Naive thymus-derived CD4-positive, alpha-beta T cell (primary cell): Measurements from ENCODE around the gene ELMO1. TPM values are rescaled to one million over a fixed set of nuclear protein-coding genes. Genes with fewer than 3 reads are reported as not detected.

ENCODE experiments used
- ATAC-seq: fragments of 150-1000 bp; cut with Tn5 transposase; 2 replicates; pipeline ENCODE4 v1.10.0; 2021; ENCODE audit warnings: mild to moderate bottlenecking, moderate library complexity
- CTCF ChIA-PET: fragments of 350-600 bp; sonication (Branson Sonifier 250); formaldehyde crosslinking; loops from one replicate; lab custom pipeline; 2021; ENCODE audit warnings: antibody characterized with exemption; lab: Charles Lee
- POLR2A ChIA-PET: fragments of 350-600 bp; sonication (Branson Sonifier 250); formaldehyde crosslinking; loops from one replicate; lab custom pipeline; 2021; ENCODE audit warnings: antibody characterized with exemption, inconsistent platforms; lab: Charles Lee
- DNase-seq, 9 donors: peaks; one replicate each; pipeline versions ENCODE4 v3.0.0 to v3.0.0-alpha.2; 2020 to 2022; ENCODE audit warnings: mixed read lengths in 1 of 9
- H3K27ac ChIP-seq: one replicate; pipeline ENCODE4 v1.7.0; 2013; ENCODE audit warnings: mild to moderate bottlenecking, low read depth, low read length, moderate library complexity
- H3K27me3 ChIP-seq, 2 donors: one replicate each; pipeline ENCODE4 v1.7.0; 2013; ENCODE audit warnings: low read length in 2 of 2, mild to moderate bottlenecking in 2 of 2, moderate library complexity in 2 of 2; ENCODE audit not compliant: control insufficient read depth in 2 of 2, insufficient read depth in 2 of 2
- H3K36me3 ChIP-seq, 3 experiments: 1 replicate in 2 of 3; 2 replicates in 1 of 3; pipeline ENCODE4 v1.7.0; 2013; ENCODE audit warnings: low read length in 3 of 3, mild to moderate bottlenecking in 3 of 3, moderate library complexity in 1 of 3; ENCODE audit not compliant: insufficient read depth in 3 of 3, control insufficient read depth in 2 of 3
- H3K4me1 ChIP-seq, 2 donors: one replicate each; pipeline ENCODE4 v1.7.0; 2013; ENCODE audit warnings: low read length in 2 of 2, mild to moderate bottlenecking in 2 of 2, moderate library complexity in 1 of 2; ENCODE audit not compliant: control insufficient read depth in 2 of 2, insufficient read depth in 2 of 2
- H3K4me3 ChIP-seq: 2 replicates; pipeline ENCODE4 v1.7.0; 2013; ENCODE audit warnings: mild to moderate bottlenecking, low read length
- H3K9me3 ChIP-seq, 3 experiments: 1 replicate in 2 of 3; 2 replicates in 1 of 3; pipeline ENCODE4 v1.7.0; 2013; ENCODE audit warnings: low read length in 3 of 3; ENCODE audit not compliant: control insufficient read depth in 2 of 3
- H3K27ac Mint-ChIP-seq, 9 donors: one replicate each; pipeline ENCODE4 v1.8.0; 2020 to 2022; ENCODE audit warnings: mixed read lengths in 9 of 9, mild to moderate bottlenecking in 8 of 9, moderate library complexity in 5 of 9, inconsistent platforms in 2 of 9
- H3K27me3 Mint-ChIP-seq, 5 donors: one replicate each; pipeline ENCODE4 v1.8.0; 2021 to 2022; ENCODE audit warnings: mixed read lengths in 5 of 5, mild to moderate bottlenecking in 1 of 5
- H3K36me3 Mint-ChIP-seq, 5 donors: one replicate each; pipeline ENCODE4 v1.8.0; 2020 to 2022; ENCODE audit warnings: mixed read lengths in 5 of 5, mild to moderate bottlenecking in 3 of 5, inconsistent platforms in 1 of 5
- H3K4me1 Mint-ChIP-seq, 7 donors: one replicate each; pipeline ENCODE4 v1.8.0; 2020 to 2022; ENCODE audit warnings: mixed read lengths in 7 of 7, mild to moderate bottlenecking in 3 of 7, inconsistent platforms in 1 of 7
- H3K4me3 Mint-ChIP-seq, 10 donors: one replicate each; pipeline ENCODE4 v1.8.0; 2020 to 2022; ENCODE audit warnings: mild to moderate bottlenecking in 10 of 10, mixed read lengths in 10 of 10, moderate library complexity in 6 of 10, inconsistent platforms in 2 of 10
- H3K9me3 Mint-ChIP-seq, 11 donors: one replicate each; pipeline ENCODE4 v1.8.0; 2020 to 2022; ENCODE audit warnings: mixed read lengths in 11 of 11, mild to moderate bottlenecking in 4 of 11, inconsistent platforms in 1 of 11, moderate library complexity in 1 of 11
- intact Hi-C, 2 donors: fragments of 100-400 bp; cut with micrococcal nuclease; formaldehyde crosslinking; loops; one replicate each; pipeline ENCODE4 v1.15.1; 2023
- polyA plus RNA-seq, 2 donors: library from polyadenylated mRNA; unstranded; fragments of 300-500 nt; fragmentation: Illumina TruSeq; gene quantifications; one replicate each; pipeline ENCODE4 v1.2.3, GENCODE V29; 2021
- total RNA-seq, 6 experiments: library from RNA in 5 of 6; stranded (reverse) in 5 of 6; gene quantifications; 1 replicate in 5 of 6; 2 replicates in 1 of 6; pipeline ENCODE4 v1.2.3 and lab custom pipeline; 2021 to 2026

The ELMO1 gene
- total and polyA plus RNA-seq, 7 experiments from 2014 or later = 63.6 to 160 (median 124) TPM

GRCh38 chr7:37289367-37289766 is 159.3 kb downstream of the ELMO1 start:
- Mint-ChIP-seq H3K36me3 (peaks cover 0 to 15% (median 10%) of the 10 kb centered on the region in 5 donors), H3K4me3 (no peak overlapping the region), H3K27ac (peak overlapping the region in 8 of 9 donors; percentile 36 to 84 (median 68)), H3K4me1 (peaks cover 29 to 63% (median 55%) of the 10 kb centered on the region in 7 donors), H3K27me3 (no peaks in the 10 kb centered on the region), H3K9me3 (peaks cover 0 to 11% (median 0%) of the 10 kb centered on the region in 11 donors)
- peaks cover 8 to 18% of the 10 kb centered on the region in 2 donors for H3K4me1 ChIP-seq
- intact Hi-C loops = no loop called here
- ATAC-seq = no peak
- CTCF ChIA-PET = interaction anchor here (0.6 to 1.3 kb wide), 3 partner anchors 12 to 1309 kb away, joined by 3 to 5 read pairs (median 3); no protein-coding TSS in a partner anchor
- no peak overlapping the region for H3K4me3 ChIP-seq
- H3K36me3 ChIP-seq = no peaks in the 10 kb centered on the region
- POLR2A ChIA-PET = interaction anchor here (1.9 kb wide), 1 partner anchor 14 kb away, joined by 5 read pairs; no protein-coding TSS in a partner anchor
- no peak overlapping the region for H3K27ac ChIP-seq
- DNase-seq = no peak
- no peaks in the 10 kb centered on the region for H3K9me3 ChIP-seq
- no peaks in the 10 kb centered on the region for H3K27me3 ChIP-seq

GRCh38 chr7:37287131-37287855 is 161.4 kb downstream of the ELMO1 start:
- ChIA-PET POLR2A (interaction anchor here (0.7 to 1.6 kb wide), 3 partner anchors 8 to 23 kb away, joined by 3 to 5 read pairs (median 3); no protein-coding TSS in a partner anchor), CTCF (interaction anchor here (1.1 to 1.6 kb wide), 5 partner anchors 46 to 213 kb away, joined by 3 to 6 read pairs (median 3); no protein-coding TSS in a partner anchor)
- Histone ChIP-seq H3K4me1 (peaks cover 8 to 18% of the 10 kb centered on the region in 2 donors), H3K27me3 (no peaks in the 10 kb centered on the region), H3K36me3 (no peaks in the 10 kb centered on the region), H3K4me3 (no peak overlapping the region), H3K9me3 (no peaks in the 10 kb centered on the region), H3K27ac (no peak overlapping the region)
- Mint-ChIP-seq H3K27me3 (no peaks in the 10 kb centered on the region), H3K27ac (peak overlapping the region in 7 of 9 donors; percentile 50 to 79 (median 66)), H3K36me3 (peaks cover 0 to 11% (median 11%) of the 10 kb centered on the region in 5 donors), H3K4me1 (peaks cover 35 to 72% (median 61%) of the 10 kb centered on the region in 7 donors), H3K4me3 (peak overlapping the region in 1 of 10 donors; percentile 28), H3K9me3 (peaks cover 0 to 11% (median 0%) of the 10 kb centered on the region in 11 donors)
- ATAC-seq (no peak), DNase-seq (no peak)
- intact Hi-C loops = no loop called here

DNA sequence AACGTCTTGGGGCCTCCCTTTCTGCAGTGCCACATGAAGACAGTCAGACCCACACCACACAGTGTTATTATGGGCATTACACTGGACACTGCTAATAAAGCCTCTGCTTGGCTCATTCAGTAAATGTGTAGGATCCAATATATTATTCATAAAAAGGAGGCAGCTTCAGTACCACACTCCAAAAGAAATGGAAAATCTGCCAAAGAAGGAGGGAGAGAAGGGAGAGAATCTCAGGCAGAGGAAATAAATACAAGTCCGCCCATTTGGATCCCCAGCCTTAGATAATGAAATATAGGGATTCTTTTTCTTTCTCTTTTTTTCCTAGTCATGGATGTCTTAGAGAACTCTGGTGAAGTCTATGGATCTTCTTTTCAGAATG is 162.2 kb downstream of the ELMO1 start:
- no peak for ATAC-seq
- intact Hi-C loops = no loop called here

DNA sequence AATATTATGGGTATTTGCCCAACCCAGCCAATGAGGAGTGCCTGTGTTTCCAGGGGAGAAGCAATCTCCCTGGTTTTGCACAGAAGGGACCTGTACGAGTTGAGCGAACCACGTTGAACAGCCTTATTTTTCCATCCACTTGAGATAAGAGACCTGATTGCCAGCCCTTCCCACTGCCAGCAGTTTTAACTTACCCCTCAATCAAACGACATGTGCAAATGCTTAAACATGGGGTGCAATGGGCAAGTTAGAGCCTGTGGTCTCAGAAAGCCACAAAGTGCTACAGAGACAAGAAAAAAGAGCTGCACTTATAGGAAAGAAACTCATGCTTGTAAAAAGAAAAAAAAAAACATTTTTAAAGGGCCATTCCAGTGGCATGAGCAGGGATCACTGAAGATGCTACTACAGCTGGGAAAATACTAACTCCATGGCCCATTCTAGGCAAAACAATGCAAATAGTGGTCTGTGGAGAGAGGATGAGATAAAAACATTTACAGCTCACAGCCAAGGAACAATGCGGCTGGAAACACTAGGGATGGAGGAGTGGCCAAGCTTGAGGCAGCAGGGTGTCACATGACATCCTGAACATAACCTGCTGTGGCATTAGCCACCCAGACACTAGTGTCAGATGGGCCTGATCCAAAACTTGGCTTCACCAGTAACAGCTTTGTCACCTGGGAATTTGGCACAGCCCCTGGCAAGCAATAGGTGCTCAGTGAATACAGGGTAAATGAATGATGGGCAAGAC is 162.8 kb downstream of the ELMO1 start:
- Histone ChIP-seq H3K9me3 (no peaks in the 10 kb centered on the region), H3K4me3 (no peak overlapping the region), H3K36me3 (no peaks in the 10 kb centered on the region), H3K27ac (no peak overlapping the region), H3K27me3 (no peaks in the 10 kb centered on the region), H3K4me1 (peaks cover 8 to 18% of the 10 kb centered on the region in 2 donors)
- DNase-seq = no peak
- Mint-ChIP-seq H3K36me3 (peaks cover 0 to 15% (median 9%) of the 10 kb centered on the region in 5 donors), H3K4me1 (peaks cover 36 to 77% (median 58%) of the 10 kb centered on the region in 7 donors), H3K4me3 (peak overlapping the region in 4 of 10 donors; percentile 4 to 34 (median 20)), H3K9me3 (peaks cover 0 to 4% (median 0%) of the 10 kb centered on the region in 11 donors), H3K27me3 (no peaks in the 10 kb centered on the region), H3K27ac (peak overlapping the region in 8 of 9 donors; percentile 6 to 87 (median 64))
- CTCF ChIA-PET = interaction anchor here (0.6 to 2.4 kb wide), 11 partner anchors 9 to 214 kb away, joined by 3 to 18 read pairs (median 5); no protein-coding TSS in a partner anchor
- intact Hi-C loops = loop anchor here (1.0 to 2.0 kb wide), 5 partner anchors 25 to 163 kb away; no protein-coding TSS in a partner anchor
- ATAC-seq = peak; percentile 51
- POLR2A ChIA-PET = interaction anchor here (0.5 to 1.9 kb wide), 9 partner anchors 9 to 222 kb away, joined by 3 to 7 read pairs (median 3); partner anchors contain the start of gene ELMO1

More for the DNA sequence above, 162.2 kb downstream of the ELMO1 start:
- H3K27ac Mint-ChIP-seq = peak overlapping the region in 8 of 9 donors; percentile 48 to 87 (median 66)
- H3K36me3 Mint-ChIP-seq = peaks cover 0 to 16% (median 14%) of the 10 kb centered on the region in 5 donors
- H3K9me3 Mint-ChIP-seq = peaks cover 0 to 10% (median 0%) of the 10 kb centered on the region in 11 donors
- Histone ChIP-seq H3K4me3 (no peak overlapping the region), H3K27me3 (no peaks in the 10 kb centered on the region), H3K36me3 (no peaks in the 10 kb centered on the region), H3K9me3 (no peaks in the 10 kb centered on the region), H3K4me1 (peaks cover 8 to 18% of the 10 kb centered on the region in 2 donors), H3K27ac (no peak overlapping the region)
- ChIA-PET POLR2A (interaction anchor here (0.5 to 1.9 kb wide), 7 partner anchors 9 to 222 kb away, joined by 3 to 7 read pairs (median 3); no protein-coding TSS in a partner anchor), CTCF (interaction anchor here (0.6 to 2.3 kb wide), 7 partner anchors 20 to 214 kb away, joined by 3 to 18 read pairs (median 4); no protein-coding TSS in a partner anchor)
- no peak for DNase-seq
- peaks cover 37 to 77% (median 64%) of the 10 kb centered on the region in 7 donors for H3K4me1 Mint-ChIP-seq
- H3K27me3 Mint-ChIP-seq = no peaks in the 10 kb centered on the region
- peak overlapping the region in 1 of 10 donors; percentile 26 for H3K4me3 Mint-ChIP-seq

- ATAC-seq = peak; percentile 59
- H3K27me3 Mint-ChIP-seq = no peaks in the 10 kb centered on the region
- H3K9me3 ChIP-seq = no peaks in the 10 kb centered on the region
- H3K4me3 ChIP-seq = no peak overlapping the region
- no peaks in the 10 kb centered on the region for H3K27me3 ChIP-seq
- H3K9me3 Mint-ChIP-seq = peaks cover 0 to 3% (median 0%) of the 10 kb centered on the region in 11 donors
- H3K36me3 Mint-ChIP-seq = peaks cover 5 to 20% (median 9%) of the 10 kb centered on the region in 5 donors
- H3K27ac Mint-ChIP-seq = peak overlapping the region in 5 of 9 donors; percentile 8 to 76 (median 26)
- intact Hi-C loops = loop anchor here (1.0 to 2.0 kb wide), 7 partner anchors 26 to 225 kb away; no protein-coding TSS in a partner anchor
- CTCF ChIA-PET = interaction anchor here (0.7 to 2.4 kb wide), 21 partner anchors 9 to 228 kb away, joined by 3 to 18 read pairs (median 4); partner anchors contain the start of gene ELMO1
- H3K4me1 ChIP-seq = peaks cover 8 to 18% of the 10 kb centered on the region in 2 donors
- DNase-seq = peak in 7 of 9 donors; percentile 15 to 38 (median 24)
- POLR2A ChIA-PET = interaction anchor here (0.8 to 1.9 kb wide), 6 partner anchors 10 to 164 kb away, joined by 3 to 7 read pairs (median 4); partner anchors contain the start of gene ELMO1
- H3K4me1 Mint-ChIP-seq = peaks cover 38 to 80% (median 61%) of the 10 kb centered on the region in 7 donors
- no peak overlapping the region for H3K4me3 Mint-ChIP-seq
- H3K27ac ChIP-seq = no peak overlapping the region
- no peaks in the 10 kb centered on the region for H3K36me3 ChIP-seq
Measured at GRCh38 chr7:37284805-37285231, 163.8 kb downstream of the ELMO1 start.
